ENCODE measurements around the gene AUH.

AUH gene

DNA sequence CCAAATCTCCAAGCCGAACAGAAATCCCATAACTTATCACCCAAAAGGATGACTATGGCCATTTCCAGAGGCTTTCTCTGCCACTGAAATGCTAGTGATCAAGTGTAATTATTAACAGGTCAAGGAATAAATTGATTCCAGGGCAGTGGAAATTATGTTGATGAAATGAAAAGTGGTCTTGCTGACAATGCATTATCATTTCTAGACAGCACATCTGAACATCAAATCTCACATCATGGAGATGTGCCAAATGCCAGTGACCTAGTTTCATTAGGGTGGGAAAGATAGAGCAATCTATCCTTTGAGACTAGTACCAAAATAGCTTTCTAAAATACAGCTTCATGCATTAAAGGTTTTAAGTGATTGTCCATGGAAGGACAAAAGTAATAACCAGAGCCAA lies 86.1 kb downstream of the AUH start:
- TF ChIP-seq, protein P1, sequence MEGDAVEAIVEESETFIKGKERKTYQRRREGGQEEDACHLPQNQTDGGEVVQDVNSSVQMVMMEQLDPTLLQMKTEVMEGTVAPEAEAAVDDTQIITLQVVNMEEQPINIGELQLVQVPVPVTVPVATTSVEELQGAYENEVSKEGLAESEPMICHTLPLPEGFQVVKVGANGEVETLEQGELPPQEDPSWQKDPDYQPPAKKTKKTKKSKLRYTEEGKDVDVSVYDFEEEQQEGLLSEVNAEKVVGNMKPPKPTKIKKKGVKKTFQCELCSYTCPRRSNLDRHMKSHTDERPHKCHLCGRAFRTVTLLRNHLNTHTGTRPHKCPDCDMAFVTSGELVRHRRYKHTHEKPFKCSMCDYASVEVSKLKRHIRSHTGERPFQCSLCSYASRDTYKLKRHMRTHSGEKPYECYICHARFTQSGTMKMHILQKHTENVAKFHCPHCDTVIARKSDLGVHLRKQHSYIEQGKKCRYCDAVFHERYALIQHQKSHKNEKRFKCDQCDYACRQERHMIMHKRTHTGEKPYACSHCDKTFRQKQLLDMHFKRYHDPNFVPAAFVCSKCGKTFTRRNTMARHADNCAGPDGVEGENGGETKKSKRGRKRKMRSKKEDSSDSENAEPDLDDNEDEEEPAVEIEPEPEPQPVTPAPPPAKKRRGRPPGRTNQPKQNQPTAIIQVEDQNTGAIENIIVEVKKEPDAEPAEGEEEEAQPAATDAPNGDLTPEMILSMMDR (IDR thresholded peaks at IDR 0.05; ENCODE audit: insufficient read depth, low read depth, low read length, missing control alignments): no peak
- no peak for DNase-seq (ENCODE audit: low read depth)

DNA sequence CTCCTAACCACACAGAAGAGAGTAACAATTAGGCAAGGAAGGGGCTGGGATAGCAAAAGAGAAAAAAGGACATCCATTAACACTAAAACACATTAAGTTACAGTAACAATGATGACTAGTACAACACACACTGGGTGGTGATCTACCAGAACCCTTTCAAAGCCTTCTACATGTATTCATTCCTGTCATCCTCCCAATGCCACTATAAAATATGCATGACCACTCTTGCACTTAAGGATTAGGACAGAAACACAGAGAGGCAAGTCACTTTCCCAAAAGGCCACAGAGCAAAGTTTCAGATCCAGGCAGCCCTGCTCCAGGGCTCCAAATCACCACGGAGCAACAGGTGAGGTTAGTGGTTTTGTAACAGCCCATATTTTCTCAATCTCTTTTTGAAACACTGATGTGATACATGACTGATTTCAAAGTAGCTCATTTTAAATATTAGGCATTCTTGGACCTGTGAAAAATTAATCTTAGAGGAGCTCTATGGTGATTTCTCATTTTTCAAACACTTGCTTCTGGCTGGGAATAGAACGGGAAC lies 86.7 kb downstream of the AUH start:
- DNase-seq (ENCODE audit: low read depth): no peak
- H3K4me3 ChIP-seq (ENCODE audit: low read depth, low read length): no peak overlapping the region
- TF ChIP-seq, protein P1 (IDR thresholded peaks at IDR 0.05; ENCODE audit: insufficient read depth, low read depth, low read length, missing control alignments): no peak

More for the DNA sequence above, 86.1 kb downstream of the AUH start:
- no peak overlapping the region for H3K4me3 ChIP-seq (ENCODE audit: low read depth, low read length)

DNA sequence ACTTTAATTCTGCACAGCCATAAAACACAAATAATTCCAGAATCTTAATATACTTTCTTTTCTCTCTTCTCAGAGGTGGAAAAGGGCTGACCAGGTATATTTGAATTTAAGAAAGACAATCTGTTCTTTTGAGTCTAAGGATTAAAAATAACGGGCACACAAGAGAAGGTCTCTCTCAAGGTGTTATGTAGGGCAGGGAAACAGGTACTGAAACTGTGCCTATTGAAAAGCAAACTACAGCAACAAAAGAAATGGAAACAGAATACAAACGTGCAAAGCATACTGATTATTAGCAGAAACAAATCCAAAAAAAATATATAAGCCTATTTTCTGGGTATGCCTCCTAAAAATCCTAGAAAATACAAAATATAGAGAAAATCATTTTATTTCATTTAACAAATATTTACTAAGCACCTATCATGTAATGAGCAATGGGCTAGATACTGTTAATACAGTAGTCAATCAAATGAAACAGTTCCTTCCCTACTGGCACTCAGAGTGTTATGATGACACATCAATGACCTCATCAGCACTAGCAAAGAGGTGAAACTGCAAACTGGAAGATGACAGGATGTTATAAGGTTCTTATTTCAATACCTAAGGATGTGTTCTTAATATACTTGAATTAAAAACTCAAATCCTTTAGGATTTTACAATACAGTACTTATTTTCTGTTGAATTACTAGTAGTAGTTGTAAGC lies 87.7 kb downstream of the AUH start:
- TF ChIP-seq, protein P1 (IDR thresholded peaks at IDR 0.05; ENCODE audit: insufficient read depth, low read depth, low read length, missing control alignments): no peak
- no peak overlapping the region for H3K4me3 ChIP-seq (ENCODE audit: low read depth, low read length)
- peak; percentile 29 for DNase-seq (ENCODE audit: low read depth)

DNA sequence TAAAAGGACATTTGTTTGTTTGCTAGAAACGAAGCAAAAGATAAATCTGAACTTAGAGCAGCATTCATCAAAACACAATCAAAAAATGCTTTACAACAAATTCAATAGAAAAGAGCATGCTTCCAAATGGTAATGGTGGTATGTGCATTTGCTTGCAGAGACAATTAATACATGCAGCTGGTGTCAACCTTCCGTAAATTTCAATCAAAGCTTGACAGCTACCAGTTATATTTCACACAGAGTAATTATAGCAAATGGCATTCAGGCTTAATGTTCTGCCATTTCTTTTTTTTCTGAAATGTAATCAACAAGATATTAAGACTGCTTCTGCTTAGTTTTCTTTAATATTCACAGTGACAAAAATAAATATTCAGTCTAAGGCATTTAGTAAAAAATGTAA lies 90.6 kb downstream of the AUH start:
- H3K4me3 ChIP-seq (ENCODE audit: low read depth, low read length): no peak overlapping the region
- TF ChIP-seq, protein P1 (IDR thresholded peaks at IDR 0.05; ENCODE audit: insufficient read depth, low read depth, low read length, missing control alignments): no peak
- no peak for DNase-seq (ENCODE audit: low read depth)

DNA sequence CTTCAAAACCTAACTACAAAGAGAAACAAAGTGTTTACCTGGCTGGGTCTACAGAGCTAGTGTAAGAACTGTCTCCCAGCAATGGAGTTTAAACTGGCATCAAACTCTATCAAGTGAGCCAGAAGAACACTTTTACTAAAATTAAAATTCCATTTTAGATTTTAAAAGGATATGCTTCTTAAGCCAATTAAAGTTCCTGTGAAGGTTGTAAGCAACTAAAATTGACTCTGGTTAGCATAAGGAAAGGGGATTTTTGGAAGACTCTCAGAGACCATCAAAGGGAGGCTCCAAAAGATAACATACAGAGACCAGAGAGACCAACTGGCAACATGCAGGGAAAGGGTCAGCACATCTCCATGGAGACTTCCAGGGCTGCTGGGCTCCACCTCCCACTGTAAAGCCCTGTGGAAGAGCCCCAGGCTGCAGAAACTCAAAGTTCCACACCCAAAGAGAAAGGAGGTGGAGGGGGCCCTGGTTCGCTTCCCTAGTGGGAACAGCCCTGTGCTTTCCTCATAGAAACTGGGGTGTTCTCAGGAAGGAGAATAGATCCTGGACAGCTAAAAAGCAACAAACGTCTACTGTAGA lies 91.7 kb downstream of the AUH start:
- TF ChIP-seq, protein P1 (IDR thresholded peaks at IDR 0.05; ENCODE audit: insufficient read depth, low read depth, low read length, missing control alignments): no peak
- no peak for DNase-seq (ENCODE audit: low read depth)
- no peak overlapping the region for H3K4me3 ChIP-seq (ENCODE audit: low read depth, low read length)

DNA sequence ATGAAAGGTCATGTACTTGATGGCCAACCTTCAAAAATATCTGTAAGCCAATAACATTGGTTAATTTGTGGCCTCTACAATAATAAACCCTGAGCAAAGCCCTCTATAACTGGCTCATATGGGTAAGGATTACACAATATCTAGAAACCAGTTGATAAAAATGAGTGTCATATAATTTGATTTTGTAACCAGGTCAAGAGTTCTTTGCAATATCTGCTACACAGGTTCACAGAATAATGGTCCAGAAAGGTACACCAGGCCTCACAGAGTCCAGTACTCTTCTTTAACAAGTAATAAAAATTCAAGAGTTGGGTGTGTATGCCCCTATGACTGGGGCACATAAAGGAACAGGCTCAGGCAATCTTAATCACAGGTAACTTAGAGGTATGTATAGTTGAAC lies 95.3 kb downstream of the AUH start:
- no peak for DNase-seq (ENCODE audit: low read depth)
- TF ChIP-seq, protein P1 (IDR thresholded peaks at IDR 0.05; ENCODE audit: insufficient read depth, low read depth, low read length, missing control alignments): no peak
- no peak overlapping the region for H3K4me3 ChIP-seq (ENCODE audit: low read depth, low read length)

All from GM12865 (cell line).